Fibroblast of upper back skin (primary cell): ENCODE measurements around the gene PDGFB.
A peak's percentile ranks its signal among the peaks of the same experiment; 100 is the strongest.

Source experiments
- DNase-seq: peaks from one replicate; pipeline ENCODE4 v3.0.0-alpha.2; 2013

PDGFB gene

DNA sequence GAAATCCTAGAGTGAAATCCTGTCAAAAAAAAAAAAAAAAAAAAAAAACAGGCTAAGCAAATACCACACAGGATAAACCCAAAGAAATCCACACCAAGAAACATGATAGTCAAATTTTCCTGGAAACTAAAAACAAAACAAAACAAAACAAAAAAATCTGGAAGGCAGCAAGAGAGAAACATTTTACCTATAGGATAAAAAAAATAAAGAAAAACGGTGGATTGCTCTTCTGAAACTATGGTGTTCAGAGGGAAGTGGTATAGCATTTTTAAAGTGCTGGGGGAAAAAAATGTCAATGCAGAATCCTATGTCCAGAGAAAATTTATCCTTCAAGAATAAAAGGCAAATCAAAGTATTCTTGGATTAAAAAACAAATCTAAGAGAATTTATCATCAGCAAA, 50.7 kb downstream of the PDGFB start:
- DNase-seq: no peak

DNA sequence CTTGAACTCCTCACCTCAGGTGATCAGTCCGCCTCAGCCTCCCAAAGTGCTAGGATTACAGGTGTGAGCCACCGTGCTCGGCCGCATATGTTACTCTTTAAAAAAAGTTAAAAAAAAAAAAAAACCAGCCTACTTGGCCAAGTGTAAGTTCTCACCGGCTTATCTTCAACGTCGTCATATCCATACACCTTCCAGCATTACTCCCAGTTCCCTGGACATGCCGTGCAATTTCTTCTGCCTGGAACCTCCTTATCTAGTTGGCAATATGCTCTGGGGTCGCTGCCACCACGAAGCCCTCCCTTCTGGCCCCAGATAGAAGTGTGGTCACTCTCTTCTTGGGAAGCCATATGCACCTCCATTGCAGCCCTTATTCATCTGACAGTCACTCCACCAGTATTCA, 56.0 kb downstream of the PDGFB start:
- DNase-seq: no peak

DNA sequence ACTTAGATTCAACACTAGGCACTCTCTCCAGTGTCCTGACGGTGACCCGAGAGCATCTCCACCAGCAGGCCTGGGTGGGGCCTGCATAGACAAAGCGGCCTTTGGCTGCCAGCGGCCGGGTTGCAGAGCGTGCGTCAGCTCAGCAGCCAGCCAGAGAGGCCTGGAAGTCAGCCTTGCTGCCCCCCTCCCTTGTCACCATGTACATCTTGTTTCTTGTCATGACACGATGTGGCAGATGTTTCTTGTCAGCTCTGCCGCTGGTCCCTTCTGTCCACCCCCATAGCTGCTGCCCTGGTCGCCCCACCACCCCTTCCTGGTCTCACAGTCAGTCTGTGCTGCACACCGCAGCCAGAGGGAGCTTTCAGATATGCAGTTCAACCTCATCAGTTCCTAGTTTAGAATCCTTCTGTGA, 59.2 kb downstream of the PDGFB start:
- DNase-seq: no peak

DNA sequence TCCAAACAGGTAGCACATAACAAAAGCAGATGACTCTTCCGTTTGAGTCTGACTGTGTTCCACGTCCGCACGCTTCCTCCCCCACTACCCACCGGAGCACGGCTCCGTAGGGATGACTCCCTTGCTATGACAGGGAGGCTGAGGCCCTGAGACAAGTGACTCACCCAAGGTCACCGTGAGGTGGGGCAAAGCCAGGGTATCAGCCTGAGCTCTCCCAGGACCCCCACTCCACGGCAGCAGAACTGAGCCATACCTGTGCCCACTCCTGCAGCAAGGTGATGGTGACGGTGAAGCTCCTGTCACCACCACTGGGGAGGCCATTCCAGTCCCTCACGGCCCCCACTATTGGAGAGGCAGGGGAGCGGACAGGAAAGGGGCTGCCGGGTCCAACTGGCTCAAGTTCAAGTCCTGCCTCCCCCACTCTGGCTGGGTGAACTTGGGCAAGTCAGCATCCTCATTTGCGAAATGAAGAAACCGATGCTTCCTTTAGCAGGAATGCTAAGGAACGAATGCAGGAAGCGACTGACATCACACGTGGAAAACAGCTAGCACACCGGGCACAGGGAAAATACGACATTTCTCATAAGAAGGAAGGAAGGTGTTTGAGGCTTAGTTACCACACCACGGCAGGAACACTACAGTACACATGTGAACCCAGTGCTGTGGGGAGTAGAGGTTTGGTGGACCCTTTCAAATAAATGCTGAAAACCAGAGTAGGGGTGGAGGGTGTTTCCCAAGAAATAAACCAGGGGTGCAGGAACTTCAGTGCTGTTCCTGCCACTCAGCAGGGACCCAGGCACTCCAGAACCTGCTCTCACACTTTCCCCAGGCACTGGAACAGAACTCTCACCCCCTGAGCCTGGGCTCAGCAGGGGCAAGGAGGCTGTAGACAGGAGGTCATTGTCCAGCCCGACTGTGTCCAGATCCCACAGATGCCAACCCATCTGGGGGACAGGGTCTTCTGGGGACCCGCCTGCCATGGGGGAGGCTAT, 59.9 kb downstream of the PDGFB start:
- DNase-seq: no peak

DNA sequence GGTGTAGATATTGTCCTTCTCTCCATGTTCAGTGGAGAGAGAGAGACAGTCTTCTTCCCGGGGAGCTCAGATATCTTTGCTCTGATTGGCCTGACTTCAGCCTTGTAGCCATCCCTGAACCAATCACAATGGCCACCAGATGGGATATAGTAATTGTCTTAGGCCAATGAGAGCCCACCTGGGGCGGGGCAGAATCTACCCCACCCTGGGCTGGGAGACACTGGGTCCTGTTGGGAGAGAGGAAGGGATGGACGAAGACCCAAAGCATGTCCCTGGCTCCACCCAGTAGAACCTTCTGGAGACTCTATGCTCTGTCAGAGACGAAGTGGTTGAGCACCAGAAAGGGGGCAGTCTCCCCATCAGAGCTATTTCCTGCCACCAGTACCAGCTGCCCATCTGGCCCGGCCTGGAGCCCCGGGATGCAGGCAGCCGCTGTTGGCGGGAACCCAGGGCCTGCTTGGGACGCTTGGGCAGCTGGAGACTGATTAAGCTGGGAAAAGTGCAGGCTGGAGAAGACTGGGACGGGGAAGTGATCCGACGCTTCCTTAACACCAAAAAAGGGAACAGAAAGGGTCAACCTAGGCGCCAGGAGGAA, 60.7 kb downstream of the PDGFB start:
- DNase-seq: peak; percentile 37

DNA sequence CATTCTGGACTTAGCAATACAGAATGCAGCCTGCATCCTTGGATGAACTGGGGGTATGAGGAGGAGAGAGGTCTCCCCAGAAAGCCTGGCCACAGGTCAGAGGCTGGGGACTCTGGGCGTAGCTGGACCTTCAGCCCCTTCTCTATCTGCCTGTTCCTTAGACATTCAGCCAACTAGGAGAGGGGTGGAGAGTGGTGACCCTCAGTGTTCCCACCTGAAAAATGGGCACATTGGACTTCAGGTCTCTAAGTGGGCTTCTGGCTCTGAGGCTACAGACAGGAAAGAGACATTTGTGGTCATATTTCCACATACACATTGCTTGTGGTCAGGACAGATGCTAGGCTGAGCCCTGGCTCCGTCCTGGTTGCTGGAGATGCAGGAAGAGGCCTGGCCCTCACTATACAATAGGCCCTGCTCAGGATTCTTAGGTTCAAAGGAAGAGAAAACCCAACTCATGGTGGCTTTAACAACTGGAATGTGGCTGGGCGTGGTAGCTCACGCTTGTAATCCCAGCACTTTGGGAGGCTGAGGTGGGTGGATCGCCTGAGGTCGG, 62.2 kb downstream of the PDGFB start:
- DNase-seq: peak; percentile 45

DNA sequence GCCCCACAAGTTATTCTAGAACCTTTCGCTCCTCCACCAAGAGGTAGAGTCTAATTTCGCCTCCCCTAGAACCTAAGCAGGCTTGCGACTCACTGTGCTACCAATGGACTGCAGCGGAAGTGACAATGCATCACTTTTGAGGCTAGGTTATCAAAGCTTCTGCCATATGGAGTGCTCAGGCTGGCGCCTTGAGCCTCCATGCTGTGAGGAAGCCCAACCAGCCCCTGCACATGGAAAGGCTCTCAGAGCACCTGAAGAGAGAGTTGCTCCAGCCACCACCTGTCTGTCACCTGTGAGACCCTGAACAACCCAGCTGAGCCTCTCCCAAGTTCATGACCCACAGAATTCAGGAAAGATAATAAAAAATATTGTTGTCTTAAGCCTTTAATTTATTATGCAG, 63.0 kb downstream of the PDGFB start:
- DNase-seq: no peak

DNA sequence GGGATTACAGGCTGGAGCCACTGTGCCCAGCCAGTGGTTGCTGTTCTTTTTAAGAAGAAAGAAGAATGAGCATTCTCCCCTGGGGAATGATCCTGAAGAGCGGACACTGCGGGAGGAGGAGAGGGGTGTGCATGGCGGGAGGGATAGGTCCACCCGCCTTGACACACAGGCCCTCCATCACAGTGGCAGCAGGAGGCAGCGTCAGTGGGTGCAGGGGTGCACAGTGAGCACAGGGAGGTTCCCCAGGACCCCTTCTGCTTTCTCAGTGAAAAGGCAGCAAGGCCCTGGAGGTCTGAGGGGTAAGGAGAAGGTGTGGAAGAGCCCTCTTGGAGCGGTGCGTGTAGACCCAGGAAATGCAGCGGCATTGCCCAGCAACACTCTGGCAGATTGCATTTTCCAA, 63.4 kb downstream of the PDGFB start:
- DNase-seq: no peak

DNA sequence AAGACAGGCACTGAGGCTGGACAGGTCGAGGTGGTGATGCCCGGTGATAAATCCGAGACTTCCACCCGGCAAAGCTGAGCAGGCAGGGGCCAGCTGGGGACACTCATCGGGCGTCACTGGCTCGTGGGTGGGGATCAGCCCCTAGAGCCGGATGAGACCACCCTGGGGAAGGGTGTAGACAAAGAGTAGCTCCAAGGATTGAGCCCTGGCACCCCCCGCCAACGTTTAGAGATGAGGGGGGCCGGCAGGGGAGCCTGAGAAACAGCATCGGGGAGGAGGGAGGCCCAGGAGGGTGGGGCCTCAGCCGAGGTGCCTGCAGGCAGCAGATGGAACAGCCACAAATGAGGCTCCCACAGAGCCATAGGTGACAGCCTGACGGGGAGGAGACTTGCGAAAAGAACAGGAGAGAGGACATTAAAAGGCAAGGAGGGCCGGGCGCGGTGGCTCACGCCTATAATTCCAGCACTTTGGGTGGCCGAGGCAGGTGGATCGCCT, 64.9 kb downstream of the PDGFB start:
- no peak for DNase-seq

DNA sequence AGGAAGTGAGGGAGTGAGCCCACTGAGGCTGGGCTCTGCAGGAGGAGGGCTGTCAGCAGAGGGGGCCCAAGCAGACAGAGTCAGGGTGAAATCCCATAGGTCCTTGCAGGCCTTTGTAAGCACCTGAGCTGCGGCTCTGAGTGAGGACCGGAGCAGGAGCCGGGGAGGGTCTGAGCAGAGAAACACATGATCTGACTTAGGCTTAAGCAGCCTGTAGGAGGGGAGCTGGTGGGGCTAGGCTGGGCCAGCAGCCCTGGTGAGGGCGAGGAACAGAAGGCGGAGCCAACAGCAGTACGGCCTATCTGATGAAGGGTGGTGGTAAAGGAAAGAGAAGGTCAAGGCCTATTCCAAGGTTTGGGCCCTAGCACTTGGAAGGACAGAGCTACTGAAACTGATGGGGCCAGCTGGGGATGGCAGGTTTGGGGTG, 65.4 kb downstream of the PDGFB start:
- DNase-seq: no peak

DNA sequence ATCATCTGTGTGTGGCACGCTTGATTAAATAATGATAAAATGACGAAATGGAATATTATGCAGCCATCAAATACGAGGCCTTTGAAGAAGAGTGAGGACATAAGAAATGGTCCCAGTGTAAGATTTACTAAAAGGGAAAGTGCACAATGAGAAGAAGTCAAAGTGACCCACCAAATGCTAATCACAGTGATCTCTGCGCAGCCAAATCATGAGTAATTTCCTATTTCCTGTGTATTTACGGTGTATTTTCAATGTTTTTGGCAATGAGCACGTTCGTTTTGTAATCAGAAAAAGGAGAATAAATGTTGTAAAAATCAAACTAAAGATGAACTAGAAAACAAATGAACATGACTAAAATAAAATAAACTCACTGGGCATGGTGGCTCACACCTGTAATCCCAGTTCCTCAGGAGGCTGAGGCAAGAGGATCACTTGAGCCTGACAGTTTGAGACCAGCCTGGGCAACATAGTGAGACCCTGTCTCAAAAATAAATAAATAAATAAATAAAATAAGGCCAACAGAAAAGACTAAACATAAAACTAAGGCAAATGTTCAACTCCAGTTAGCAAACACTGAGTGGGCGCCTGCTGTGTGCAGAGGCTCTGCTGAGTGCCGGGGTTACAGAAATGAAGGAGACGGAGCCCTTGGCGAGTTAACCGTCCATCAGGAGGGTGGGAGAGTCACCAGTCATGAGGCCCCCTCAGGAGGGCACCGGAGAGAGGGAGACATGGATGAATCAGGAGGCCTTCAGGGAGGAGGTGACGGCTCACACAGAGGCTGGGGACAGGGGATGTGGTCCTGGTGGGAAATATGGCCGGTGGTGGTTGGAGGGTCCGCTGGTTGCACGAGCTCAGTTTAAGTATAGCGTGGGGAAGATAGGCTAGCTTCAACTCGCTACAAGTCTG, 66.3 kb downstream of the PDGFB start:
- no peak for DNase-seq

DNA sequence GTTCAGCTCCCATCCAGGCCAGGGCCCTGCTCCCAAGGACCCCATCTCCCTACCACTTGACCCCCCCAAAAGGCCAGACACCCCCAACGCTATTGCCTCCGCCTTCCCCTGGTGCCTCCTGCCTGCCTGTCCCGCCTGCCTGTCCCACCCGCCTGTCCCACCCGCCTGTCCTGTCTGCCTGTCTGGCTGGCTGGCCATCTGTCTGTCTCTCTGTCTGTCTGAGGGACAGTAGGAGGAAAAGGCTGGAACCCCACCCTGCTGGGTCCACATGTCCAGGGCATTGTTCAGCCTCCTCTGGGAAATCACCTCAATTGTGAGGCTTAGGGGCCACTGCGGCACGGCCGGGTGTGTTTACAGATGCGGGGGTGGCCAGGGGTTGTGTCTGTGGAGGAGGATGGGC, 67.0 kb downstream of the PDGFB start:
- no peak for DNase-seq

DNA sequence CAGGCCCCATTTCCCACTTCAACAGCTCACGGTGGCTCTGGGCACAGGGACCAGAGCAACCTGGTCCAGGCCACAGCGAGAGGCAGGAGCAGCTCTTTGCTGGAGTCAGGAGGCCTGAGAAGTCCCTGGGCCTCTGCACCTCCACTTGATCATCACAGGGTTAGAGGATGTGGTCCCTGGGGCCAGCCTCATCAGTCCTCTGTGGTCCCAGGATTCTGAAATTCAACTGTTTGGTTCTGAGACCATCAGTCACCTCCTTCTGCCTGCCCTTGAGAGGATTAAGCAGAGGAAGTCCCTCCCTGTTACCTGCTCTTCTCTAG, 67.4 kb downstream of the PDGFB start:
- no peak for DNase-seq

DNA sequence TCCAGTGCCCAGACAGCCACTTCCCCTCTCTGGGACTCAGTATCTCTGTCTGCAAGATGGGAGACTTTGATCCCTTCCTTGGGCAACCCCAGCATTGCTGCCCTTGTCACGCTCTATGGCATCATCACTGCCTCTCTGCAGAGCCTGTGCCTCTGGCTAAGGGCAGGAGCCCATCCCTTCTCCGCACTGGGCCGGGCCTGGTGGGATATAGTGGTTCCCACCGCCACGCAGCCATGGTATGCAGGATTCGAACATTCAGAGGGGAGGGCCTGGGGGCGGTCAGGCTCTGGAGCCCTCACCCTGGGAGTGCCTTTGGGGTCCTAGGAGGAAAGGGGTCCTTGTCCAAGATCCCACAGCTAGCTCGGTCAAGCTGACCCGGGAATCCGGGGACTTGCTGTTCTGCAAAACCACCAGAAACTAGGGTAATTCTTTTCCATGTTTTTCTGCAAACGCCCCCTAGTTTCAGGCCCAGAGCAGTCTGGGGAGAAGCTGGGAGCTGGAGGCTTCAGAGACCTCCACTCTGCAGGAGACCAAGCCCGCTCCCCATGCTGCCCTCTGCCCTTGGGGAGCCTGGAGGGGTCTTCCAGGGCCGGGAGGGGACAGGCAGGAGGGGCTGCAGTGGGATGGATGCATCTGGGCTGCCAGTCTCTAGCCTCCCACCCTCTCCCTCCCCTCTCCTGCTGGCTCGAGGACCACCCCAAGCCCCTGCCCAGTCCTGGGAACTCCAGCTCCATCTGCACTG, 67.9 kb downstream of the PDGFB start:
- DNase-seq: no peak

DNA sequence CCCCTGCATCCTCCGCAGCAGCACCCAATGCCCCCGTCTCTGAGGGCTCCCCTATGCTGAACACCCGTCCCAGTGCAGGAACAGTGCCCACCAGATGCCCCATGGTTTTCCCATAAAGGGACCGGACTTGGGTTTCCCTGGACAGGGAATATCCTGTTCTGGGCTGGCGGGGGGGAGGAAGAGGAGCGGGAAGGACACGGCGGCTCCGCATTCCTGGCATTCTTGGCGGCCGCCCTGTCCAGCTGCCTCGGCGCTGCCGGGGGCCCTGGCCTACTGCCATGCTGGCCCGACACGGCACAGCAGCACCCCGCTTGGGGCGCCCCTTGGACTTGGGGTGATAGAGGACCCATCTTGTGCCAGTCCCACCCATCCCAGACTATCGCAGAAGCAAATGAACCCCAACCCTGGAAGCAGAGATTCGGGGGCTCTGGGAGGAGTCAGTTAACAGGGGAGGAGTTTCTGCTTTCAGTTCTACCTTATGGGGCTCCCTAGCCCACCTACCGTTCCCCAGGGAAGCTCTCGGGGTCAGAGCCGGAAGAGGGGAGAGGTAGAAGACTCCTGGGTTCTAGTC, 68.6 kb downstream of the PDGFB start:
- peak; percentile 87 for DNase-seq

DNA sequence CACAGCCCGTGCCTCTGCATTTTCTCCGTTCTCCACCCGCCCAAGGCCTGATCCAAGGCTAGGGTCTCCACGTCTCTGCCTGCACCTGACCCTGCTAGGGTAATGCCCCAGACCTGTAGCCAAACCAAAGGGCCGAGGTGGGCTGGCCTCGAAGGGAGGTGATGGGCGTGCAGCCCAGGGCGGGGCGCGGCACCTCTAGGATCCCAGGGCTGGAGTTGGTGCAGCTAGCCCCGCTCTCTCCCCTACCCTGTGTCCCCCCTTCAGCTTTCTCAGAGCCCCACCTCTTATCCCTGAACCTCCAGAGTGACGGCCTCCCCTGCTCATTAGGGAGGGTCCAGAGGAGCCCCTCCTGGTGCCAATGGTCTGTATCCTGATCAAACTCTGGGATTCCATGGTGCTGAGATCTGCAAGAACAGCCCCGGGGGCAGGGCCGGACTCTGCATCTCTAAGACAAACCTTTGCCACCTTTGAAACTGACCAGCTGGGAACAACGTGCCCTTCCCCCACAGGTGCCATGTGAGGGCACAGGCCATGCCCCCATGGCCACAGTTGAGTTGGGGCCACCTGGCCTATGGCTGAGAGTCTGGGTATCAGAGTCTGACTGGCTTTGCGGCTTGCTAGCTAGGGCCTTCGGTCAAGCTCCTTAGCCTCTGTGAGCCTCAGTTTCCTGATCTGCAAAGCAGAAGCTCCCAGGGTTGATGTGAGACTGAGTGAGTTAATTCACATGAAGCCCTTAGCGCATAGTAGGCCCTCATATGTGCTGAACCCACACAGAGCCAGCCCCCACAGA, 69.2 kb downstream of the PDGFB start:
- peak; percentile 24 for DNase-seq

DNA sequence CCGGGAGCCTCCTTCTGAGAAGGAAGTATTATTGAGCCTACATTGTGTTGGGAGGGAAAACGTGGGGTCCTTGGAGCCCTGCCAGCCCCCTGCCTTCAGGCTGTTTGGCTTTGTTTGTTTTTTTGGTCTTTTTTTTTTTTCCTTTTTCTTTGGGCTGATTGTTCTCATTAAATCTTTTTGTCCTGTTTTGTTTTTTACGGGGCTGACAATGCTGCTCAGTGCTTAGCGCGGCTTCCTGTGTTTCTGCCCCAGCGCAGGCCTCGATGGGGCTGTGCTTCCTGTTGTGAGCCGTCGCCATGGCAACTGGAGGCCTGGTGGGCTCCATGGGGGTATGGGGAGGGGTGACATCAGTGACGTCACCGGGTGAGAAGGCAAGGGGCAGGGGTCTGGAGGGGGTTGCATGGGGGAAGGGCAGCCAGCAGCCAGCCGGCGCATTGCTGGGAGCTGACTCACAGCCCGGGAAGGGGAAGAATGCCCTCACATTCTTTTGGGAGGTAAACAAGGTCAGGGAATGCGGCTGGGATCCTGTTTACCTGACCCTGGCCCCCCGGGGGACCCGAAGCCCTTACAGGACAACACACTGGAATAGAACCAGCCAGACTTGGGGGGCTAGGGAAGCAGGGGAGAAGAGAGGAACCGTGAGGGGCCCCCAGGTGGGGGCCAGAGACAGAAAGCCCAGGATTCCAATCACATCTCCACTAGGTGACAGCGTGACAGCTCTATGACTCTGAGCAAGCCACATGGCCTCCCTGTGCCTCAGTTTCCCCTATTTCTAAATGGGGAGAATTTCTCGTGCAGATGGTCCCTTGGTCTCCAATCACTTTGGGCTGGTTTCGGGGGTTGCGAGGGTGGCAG, 70.1 kb downstream of the PDGFB start:
- DNase-seq: peak; percentile 96

DNA sequence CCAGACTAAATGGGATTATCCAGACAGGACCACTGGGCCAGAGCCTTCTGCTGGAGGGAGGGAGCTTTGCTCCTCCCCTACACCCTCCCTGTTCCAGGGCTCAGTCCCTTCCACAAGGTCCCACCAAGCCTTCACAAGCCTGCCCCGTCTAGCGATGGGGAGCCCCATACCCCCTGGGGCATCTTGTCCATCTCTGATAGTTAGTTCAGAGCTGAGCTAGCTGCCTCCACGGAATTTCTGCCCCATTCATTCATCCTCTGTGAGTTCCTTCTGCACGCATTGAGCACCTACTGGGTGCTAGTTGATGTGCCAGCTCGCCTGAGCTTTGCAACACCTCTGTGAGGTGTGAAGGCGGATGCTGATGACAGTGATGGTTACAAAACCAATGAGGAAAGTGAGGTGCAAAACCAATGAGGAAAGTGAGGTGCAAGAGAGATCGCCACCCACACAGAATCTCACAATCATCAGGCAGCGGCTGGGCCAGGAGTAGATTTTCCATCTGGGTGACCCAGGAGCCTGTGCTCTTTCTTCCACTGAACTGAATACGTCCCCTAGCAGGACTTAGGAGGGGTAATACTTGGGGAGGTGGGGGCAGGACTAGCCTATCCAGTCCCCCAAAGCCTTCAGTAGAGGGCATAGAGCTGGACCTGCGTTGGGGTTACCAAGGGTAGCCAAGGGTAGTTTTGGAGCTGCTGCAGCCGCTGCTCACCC, 70.8 kb downstream of the PDGFB start:
- DNase-seq: no peak
